HG03469 (cell line): Measurements from ENCODE around the gene EIF2D.

Source experiments
- ATAC-seq: cut with Tn5 transposase; IDR thresholded peaks from one replicate; pipeline ENCODE4 v1.9.1; 2021; ENCODE audit warnings: mild to moderate bottlenecking, moderate library complexity, moderate number of reproducible peaks; ENCODE audit not compliant: unreplicated experiment

The EIF2D gene

GRCh38 chr1:206573319-206573718, 38.9 kb downstream of the EIF2D start:
- no peak for ATAC-seq

- ATAC-seq: no peak
These were observed 39.4 kb downstream of the EIF2D start for GRCh38 chr1:206572835-206573234.

DNA sequence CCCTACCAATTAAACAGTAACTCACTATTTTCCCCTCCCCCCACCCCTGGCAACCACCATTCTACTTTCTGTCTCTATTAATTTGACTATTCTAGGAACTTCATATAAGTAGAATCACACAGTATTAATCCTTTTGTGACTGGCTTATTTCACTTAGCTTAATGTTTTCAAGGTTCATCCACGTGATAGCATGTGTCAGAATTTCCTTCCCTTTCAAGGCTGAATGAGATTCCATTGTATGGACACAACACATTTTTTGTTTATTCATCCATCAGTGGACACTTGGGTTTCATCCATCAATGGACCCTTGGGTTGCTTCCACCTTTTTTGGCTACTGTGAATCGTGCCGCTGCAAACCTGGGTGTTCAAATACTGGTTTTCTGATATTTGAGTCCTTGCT, 41.7 kb downstream of the EIF2D start:
- ATAC-seq: no peak

DNA sequence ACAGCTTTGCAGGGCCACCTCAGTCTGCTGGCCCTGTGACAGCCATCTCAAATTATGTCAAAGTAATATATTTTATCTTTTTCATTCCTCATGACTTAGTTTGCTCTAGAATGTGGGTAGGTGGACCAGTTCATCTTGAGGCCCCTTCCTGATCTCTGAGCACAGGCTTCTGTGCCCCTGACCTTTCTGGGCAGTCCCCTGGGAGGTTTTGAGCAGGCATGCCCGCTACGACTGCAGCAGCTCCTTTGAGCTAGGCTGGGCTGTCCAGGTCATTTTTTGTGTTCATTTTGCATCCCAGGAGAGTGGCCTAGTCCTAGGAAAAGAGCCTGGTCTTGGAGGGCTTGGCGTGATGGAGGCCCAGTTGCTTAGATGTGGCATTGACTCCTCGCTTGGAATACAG, 42.7 kb downstream of the EIF2D start:
- no peak for ATAC-seq

DNA sequence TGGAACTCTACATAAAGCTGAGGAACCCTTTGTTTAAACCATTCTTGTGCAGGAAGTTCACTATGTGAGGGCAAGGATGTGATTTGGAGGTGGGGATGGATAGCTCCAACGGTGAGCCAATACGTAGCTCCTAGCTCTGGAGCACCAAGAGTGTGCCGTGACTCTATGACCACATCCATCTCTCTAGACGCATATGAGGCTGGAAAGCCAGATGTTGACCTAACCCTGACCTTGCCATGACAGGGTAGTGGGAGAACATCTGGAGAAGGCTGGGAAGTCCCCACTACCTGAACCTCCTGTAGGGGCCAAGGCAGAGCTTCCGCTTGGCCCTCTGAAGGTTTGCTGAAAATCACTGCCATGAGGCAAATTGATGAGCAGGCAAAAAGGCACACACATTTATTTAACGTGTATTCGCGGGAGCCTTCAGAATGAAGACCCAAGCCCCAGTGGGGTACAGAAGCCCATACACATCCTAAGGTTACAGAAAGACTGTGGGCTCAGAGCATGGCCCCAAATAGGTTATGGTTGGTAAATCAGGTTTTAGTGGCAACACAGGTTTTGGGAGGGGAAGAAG, 43.4 kb downstream of the EIF2D start:
- ATAC-seq: no peak

DNA sequence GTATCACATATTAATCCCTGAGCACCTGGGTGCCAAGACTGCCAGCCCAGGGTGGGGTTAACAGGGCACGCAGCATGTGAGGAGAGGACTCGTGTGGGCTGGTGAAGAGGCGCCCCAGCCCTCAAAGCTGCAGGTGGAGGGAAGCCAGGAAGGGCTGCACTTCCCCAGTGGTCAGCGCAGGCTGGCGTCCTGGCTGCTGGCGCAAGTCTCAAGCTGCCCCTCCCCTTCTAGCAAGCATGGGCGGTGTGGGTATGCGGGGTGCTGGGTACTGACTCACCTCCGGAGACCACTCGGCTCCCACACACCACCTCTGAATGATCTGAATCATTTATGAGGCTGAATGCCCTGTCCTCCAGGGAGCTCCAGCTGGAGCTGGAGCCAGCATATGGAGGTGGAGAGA, 44.0 kb downstream of the EIF2D start:
- no peak for ATAC-seq

GRCh38 chr1:206566999-206567398, 45.3 kb downstream of the EIF2D start:
- ATAC-seq: no peak

DNA sequence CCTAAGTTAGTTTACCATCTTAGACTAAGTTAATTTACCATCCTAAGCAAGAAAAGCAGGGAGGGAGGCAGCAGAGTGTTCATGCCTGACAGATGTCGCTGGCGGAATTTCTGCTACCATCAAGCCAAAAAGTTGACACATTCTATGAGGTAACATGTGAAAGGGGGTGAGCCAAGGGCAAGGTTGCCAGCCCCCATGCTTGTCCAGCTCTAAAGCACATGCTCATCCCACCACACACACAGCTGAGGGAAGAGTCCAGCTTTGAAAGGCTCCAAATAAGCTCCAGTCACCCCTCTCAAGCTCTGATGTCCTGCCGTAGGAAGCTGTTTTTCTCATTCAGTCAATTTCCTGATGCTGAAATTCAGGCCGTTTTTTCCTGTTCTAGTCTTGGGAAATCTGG, 46.3 kb downstream of the EIF2D start:
- ATAC-seq: no peak

GRCh38 chr1:206563367-206564207, 48.7 kb downstream of the EIF2D start:
- ATAC-seq: peak; percentile 14

- no peak for ATAC-seq
These were observed 52.1 kb downstream of the EIF2D start for GRCh38 chr1:206560007-206560716.

DNA sequence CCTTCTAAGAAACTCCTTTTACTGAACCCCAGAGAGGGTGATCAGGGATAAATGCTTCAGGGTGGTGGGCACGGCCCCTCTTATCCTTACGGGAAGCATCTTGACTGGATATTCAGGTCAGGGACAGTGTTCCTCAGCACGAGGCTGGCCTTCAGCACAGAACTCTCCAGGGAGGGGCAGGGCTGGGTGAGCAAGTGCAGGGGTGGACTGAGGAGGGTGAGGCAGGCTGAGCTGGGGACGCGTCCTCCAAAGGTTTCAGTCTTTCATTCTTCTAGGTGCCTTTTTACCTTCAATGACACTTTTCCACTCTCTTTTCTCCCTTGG, 52.6 kb downstream of the EIF2D start:
- ATAC-seq: no peak

GRCh38 chr1:206558794-206559671, 53.2 kb downstream of the EIF2D start:
- no peak for ATAC-seq

GRCh38 chr1:206557636-206558473, 54.4 kb downstream of the EIF2D start:
- ATAC-seq: no peak

DNA sequence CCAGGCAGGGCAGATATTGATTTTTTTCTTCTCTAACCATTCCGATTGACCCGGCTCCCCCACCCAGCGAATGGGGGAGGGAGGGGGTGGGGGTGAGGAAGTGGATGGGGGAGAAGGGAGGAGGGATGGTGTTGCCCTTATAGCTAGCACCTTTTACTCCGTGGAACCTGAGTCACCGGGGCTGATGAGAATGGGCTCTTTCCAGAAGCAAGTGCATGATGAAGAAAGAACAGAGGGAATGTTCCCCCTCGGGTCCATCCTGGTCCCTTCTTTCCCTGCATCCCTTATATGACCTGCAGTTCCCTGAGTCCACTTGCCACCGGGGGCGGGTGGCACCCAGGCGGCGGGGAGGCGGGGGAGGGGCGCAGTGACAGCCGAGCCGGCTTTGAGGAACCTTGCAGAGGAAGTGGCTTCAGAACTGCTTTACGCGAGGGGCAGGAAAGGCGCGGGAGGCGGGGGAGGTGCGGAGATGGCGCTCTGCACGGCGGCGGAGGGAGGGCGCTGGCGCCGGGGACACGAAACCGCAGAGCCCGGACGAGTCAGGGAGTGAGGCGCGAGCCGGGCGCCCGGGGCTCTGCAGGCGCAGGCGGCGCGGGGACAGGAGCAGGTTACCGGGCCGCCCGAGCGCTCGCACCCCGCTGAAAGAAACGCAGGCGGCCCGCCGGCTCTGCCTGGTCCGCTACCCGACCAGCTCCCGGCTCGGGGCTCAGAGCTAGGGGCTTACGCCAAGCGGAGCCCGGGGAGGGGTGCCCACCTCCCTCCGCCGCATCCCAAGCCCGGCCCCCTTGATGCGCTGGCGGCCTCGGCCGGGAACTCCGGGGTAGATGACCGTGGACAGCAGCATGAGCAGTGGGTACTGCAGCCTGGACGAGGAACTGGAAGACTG, 55.3 kb downstream of the EIF2D start:
- no peak for ATAC-seq

DNA sequence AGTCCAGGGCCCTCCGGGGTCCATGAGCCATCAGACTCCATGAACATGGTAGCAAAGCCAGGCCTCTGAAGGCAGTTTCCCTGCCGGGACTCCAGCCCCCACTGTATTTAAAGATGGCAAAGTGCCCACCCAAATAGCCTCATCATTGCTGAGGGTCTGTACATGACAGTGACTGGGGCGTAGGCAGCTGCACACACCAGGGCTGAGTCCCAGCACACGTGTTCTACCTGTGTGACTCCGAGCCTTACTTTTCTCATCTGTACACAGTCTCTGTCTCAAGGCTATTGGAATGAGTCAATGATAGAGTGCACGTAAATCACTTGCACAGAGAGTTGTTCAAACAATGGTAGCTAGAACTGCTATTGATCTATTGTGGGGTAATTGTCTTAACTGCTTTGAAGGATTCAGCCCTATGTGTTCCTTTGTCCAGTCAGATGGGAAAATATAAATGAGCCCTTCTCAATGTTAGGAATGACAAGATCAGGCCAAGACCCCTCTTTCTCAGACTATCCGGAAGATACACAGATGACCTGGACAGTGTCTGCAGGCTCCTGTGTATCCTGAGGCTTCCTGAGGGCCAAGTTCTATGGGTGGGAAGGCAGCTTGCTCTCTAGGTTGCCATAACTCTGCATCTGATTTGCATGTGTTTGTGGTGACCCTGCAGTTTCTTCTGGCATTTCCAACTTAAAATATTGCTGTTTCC, 56.1 kb downstream of the EIF2D start:
- no peak for ATAC-seq

DNA sequence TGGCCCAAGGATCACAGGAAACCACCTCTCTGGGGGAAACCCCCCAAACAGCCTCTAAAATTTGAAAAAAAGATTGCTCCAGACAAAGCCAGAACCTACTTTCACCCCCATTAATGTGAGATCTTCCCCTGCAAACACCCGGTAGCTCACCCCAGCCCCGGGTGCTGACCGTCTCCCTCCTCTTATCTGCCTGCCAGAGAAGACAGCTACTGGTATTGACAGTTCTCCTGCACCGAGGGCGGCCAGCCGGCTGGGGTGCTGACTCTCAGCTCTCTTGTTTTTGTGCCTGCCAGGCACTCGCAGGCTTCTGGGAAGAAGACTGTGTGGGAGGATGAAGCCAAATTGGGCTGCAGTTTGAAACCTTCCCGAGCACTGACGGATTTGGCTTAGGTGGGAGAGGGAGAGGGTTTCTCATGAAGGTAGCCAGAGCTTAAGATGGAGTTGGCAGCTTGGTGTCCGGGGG, 56.8 kb downstream of the EIF2D start:
- ATAC-seq: no peak

DNA sequence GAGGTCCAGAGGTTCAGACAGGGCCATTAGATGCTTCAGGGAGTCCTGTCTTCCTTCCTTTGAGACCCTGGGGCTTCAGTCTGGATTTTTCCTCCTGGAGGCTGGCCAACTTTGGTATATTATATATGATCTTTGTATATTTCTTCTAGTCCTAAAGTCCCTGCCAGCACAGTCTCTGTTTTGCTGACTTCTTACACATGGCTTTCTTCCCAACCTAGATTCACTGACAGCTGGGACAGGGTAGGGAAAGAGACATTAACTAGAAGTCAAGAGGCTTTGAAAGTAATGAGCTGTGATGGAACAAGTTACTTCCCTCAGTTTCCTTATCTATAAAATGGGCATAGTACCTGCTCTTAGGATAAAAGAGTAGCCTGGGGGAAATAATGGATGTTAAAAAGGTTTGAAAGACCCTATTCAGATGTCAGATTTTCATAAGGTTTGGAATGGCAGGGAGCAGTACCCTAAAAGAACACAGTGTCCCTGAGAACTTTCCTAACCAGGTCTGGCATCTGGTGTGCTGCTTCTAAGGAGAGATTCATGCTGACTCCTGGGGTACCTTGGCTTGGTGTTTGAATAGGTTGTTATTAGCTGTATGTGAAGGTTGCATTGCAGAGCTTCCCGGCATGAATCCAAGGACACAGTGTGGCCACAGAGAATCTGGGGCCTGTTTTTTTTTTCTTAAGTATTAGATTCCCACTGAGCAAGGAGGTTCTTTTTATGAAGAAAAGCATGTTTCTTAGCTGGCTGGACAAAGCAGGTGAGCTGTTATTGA, 57.4 kb downstream of the EIF2D start:
- ATAC-seq: no peak

DNA sequence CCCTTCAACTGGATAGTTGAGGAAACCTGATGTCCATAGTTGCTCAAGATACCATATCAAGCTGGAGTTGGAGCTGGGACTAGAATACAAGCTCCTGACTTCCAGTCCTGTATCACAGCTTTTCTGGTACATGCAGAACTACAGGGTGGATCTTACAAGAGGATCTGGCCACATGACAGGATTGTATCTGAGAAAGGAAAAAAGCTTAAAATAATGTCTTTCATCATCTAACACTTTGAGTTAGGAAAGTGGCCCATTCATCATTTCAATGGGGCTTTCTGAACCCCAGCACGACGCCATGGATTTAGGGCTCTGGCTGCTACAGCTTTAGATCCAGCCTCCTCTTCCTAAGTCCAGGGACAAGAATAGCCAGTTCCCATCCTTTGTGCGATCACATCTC, 58.1 kb downstream of the EIF2D start:
- no peak for ATAC-seq
